ENCODE data around the gene TEX19. TPM values are rescaled to one million over a fixed set of nuclear protein-coding genes. Genes with fewer than 3 reads are reported as not detected.

The TEX19 gene
- total and polyA plus RNA-seq, 2 of the 4 experiments (the other 2 are of a cell fraction) = under 0.01 to 0.03 TPM

- Histone ChIP-seq H3K36me3 (ENCODE audit: control insufficient read depth, insufficient read depth, low read length) (no peaks in the 10 kb centered on the region), H3K18ac (ENCODE audit: low read depth, low read length) (no peak overlapping the region), H3K27ac (ENCODE audit: insufficient read depth, low read length) (no peak overlapping the region), H3K4ac (ENCODE audit: low read depth, low read length) (no peak overlapping the region), H2BK15ac (ENCODE audit: low read depth, low read length) (no peak overlapping the region), H2BK120ac (ENCODE audit: low read depth, low read length) (no peak overlapping the region), H3K79me1 (ENCODE audit: low read depth in 1 of 2, low read length in 2 of 2) (no peaks in the 10 kb centered on the region), H3K9me1 (ENCODE audit: insufficient read depth, low read length) (no peaks in the 10 kb centered on the region), H3K23ac (ENCODE audit: low read depth, low read length) (no peak overlapping the region), H2BK20ac (ENCODE audit: low read depth, low read length) (no peak overlapping the region), H4K8ac (ENCODE audit: low read depth in 2 of 2, low read length in 2 of 2) (no peak overlapping the region), H2BK5ac (ENCODE audit: low read depth, low read length, poor library complexity, severe bottlenecking) (no peak overlapping the region), H4K91ac (ENCODE audit: insufficient read depth, low read depth, low read length) (no peak overlapping the region), H2AK9ac (replicated peaks; ENCODE audit: low read depth, low read length, poor library complexity) (no peak overlapping the region), H3K9ac (ENCODE audit: low read depth, low read length) (no peak overlapping the region), H3K9me3 (ENCODE audit: control insufficient read depth, insufficient read depth, low read length) (no peaks in the 10 kb centered on the region), H3K27me3 (ENCODE audit: control insufficient read depth, insufficient read depth, low read length) (peaks cover 44% of the 10 kb centered on the region), H2AFZ (replicated peaks; ENCODE audit: low read length, poor library complexity) (no peak overlapping the region), H4K20me1 (ENCODE audit: insufficient read depth, low read length) (no peaks in the 10 kb centered on the region), H3K4me1 (ENCODE audit: control insufficient read depth, insufficient read depth, low read length) (no peaks in the 10 kb centered on the region), H3K56ac (ENCODE audit: extremely low read depth, insufficient read depth, low read length) (no peak overlapping the region), H3K4me3 (ENCODE audit: insufficient read depth, low read depth, low read length) (no peak overlapping the region), H3K4me2 (ENCODE audit: low read depth, low read length) (no peak overlapping the region), H2AK5ac (ENCODE audit: low read depth, low read length) (no peak overlapping the region), H3K14ac (replicated peaks; ENCODE audit: low read depth, low read length) (no peak overlapping the region), H4K5ac (ENCODE audit: low read depth, low read length) (no peak overlapping the region)
- ChIA-PET POLR2A (ENCODE audit: unreplicated experiment) (no interaction called here), CTCF (no interaction called here)
- 77% methylated on average over 3 of the region's 14 CpGs; no CpG with 5 or more reads in 1 of the 2 experiments for WGBS, 2 experiments (ENCODE audit: extremely low coverage in 2 of 2, insufficient read length in 1 of 2)
- peak; percentile 42; the same call in 1 of the 2 replicates for ATAC-seq (ENCODE audit: low read depth)
- TF ChIP-seq MAFK (IDR thresholded peaks at IDR 0.05; ENCODE audit: low read depth, low read length) = no peak
- TF ChIP-seq POLR2A (IDR thresholded peaks at IDR 0.05; ENCODE audit: low read depth, low read length) = no peak
- no peak for TF ChIP-seq FOS (IDR thresholded peaks at IDR 0.05; ENCODE audit: low read depth, low read length)
- in situ Hi-C loops (cut with MboI; ENCODE audit: low sequenced_read_pairs) = no loop called here
- peak; percentile 11 for DNase-seq
- dilution Hi-C loops (cut with HindIII; ENCODE audit: low sequenced_read_pairs, unreplicated experiment) = no loop called here
- intact Hi-C loops (cut with micrococcal nuclease) = no loop called here
- BruUV-seq (replicated peaks) = no TSS peak
Measured at GRCh38 chr17:82367724-82368524, 8.9 kb downstream of the TEX19 start.

Data from IMR-90 (cell line).